Neural progenitor cell (in vitro differentiated cells): ENCODE measurements around the gene CD151. TPM values are rescaled to one million over a fixed set of nuclear protein-coding genes. Genes with fewer than 3 reads are reported as not detected.

ENCODE experiments used
- DNase-seq: peaks from one replicate; pipeline ENCODE4 v3.0.0-alpha.2; 2016; ENCODE audit warnings: low spot score
- H2AFZ ChIP-seq: fragments of 200-600 bp; sonication (generic); replicated peaks from 2 replicates; pipeline ENCODE4 v1.6.1; 2016; ENCODE audit warnings: antibody characterized with exemption
- H3F3A ChIP-seq: fragments of 200-600 bp; sonication (generic); 2 replicates; pipeline ENCODE4 v1.6.1; 2016; ENCODE audit warnings: antibody characterized with exemption, low read depth
- H3K27ac ChIP-seq: fragments of 200-600 bp; sonication (generic); 2 replicates; pipeline ENCODE4 v1.5.1; 2016; ENCODE audit warnings: mild to moderate bottlenecking
- H3K27me3 ChIP-seq: fragments of 200-600 bp; sonication (generic); 2 replicates; pipeline ENCODE4 v1.6.1; 2016; ENCODE audit warnings: mild to moderate bottlenecking, moderate library complexity
- H3K36me3 ChIP-seq: fragments of 200-600 bp; sonication (generic); 2 replicates; pipeline ENCODE4 v1.5.1; 2016
- H3K4me1 ChIP-seq: fragments of 200-600 bp; sonication (generic); 2 replicates; pipeline ENCODE4 v1.6.1; 2016; ENCODE audit warnings: mixed run types
- H3K4me2 ChIP-seq: fragments of 200-600 bp; sonication (generic); 2 replicates; pipeline ENCODE4 v1.6.1; 2016
- H3K4me3 ChIP-seq: fragments of 200-600 bp; sonication (generic); 2 replicates; pipeline ENCODE4 v1.5.1; 2016
- H3K79me2 ChIP-seq: fragments of 200-600 bp; sonication (generic); 2 replicates; pipeline ENCODE4 v1.6.1; 2016; ENCODE audit warnings: low read depth
- H3K9ac ChIP-seq: fragments of 200-600 bp; sonication (generic); 2 replicates; pipeline ENCODE4 v1.6.1; 2016
- H3K9me3 ChIP-seq: fragments of 200-600 bp; sonication (generic); 2 replicates; pipeline ENCODE4 v1.5.1; 2016; ENCODE audit warnings: low read depth
- H4K20me1 ChIP-seq: fragments of 200-600 bp; sonication (generic); 2 replicates; pipeline ENCODE4 v1.6.1; 2016; ENCODE audit warnings: low read depth
- H3K27ac Mint-ChIP-seq: 3 replicates; pipeline ENCODE4 v1.8.0; 2021; ENCODE audit warnings: mixed read lengths
- H3K27me3 Mint-ChIP-seq: 2 replicates; pipeline ENCODE4 v1.8.0; 2022; ENCODE audit warnings: low read depth, mild to moderate bottlenecking, inconsistent platforms, moderate library complexity, mixed read lengths; ENCODE audit not compliant: insufficient read depth
- H3K36me3 Mint-ChIP-seq: 3 replicates; pipeline ENCODE4 v1.8.0; 2021; ENCODE audit warnings: mixed read lengths
- H3K4me1 Mint-ChIP-seq: 3 replicates; pipeline ENCODE4 v1.8.0; 2021; ENCODE audit warnings: mixed read lengths
- H3K4me3 Mint-ChIP-seq: 3 replicates; pipeline ENCODE4 v1.8.0; 2021; ENCODE audit warnings: mild to moderate bottlenecking, moderate library complexity, mixed read lengths
- H3K9me3 Mint-ChIP-seq: 3 replicates; pipeline ENCODE4 v1.8.0; 2020; ENCODE audit warnings: mixed read lengths
- CTCF ChIP-seq: fragments of 200-600 bp; sonication (generic); IDR thresholded peaks from 2 replicates; pipeline ENCODE4 v1.5.1; 2017; ENCODE audit warnings: antibody characterized with exemption, mild to moderate bottlenecking
- EZH2 ChIP-seq: fragments of 200-600 bp; sonication (generic); IDR thresholded peaks from 2 replicates; pipeline ENCODE4 v1.6.1; 2017; ENCODE audit warnings: antibody characterized with exemption, mild to moderate bottlenecking, moderate library complexity
- EZH2phosphoT487 ChIP-seq: fragments of 200-600 bp; sonication (generic); IDR thresholded peaks from 2 replicates; pipeline ENCODE4 v1.6.1; 2017; ENCODE audit warnings: antibody characterized with exemption
- total RNA-seq: library from RNA; depleted of rRNA; stranded (reverse); fragments of >200 nt; gene quantifications from 2 replicates; pipeline ENCODE4 v1.2.3, GENCODE V29; 2015; ENCODE audit warnings: low replicate concordance

Gene CD151
- total RNA-seq, 1 donor from 2014 or later = 37.4 TPM

GRCh38 chr11:862081-862661 is 29.4 kb downstream of the CD151 start:
- no peaks in the 10 kb centered on the region for H3K9me3 Mint-ChIP-seq
- peaks cover 6% of the 10 kb centered on the region for H3F3A ChIP-seq
- no peaks in the 10 kb centered on the region for H3K9me3 ChIP-seq
- peak; percentile 56 for DNase-seq
- H3K4me1 Mint-ChIP-seq = peaks cover 12% of the 10 kb centered on the region
- H3K27me3 ChIP-seq = no peaks in the 10 kb centered on the region
- no peak overlapping the region for H3K4me3 ChIP-seq
- H3K4me1 ChIP-seq = peaks cover 19% of the 10 kb centered on the region
- H3K4me3 Mint-ChIP-seq = no peak overlapping the region
- H3K27me3 Mint-ChIP-seq = peaks cover 2% of the 10 kb centered on the region
- no peaks in the 10 kb centered on the region for H3K36me3 Mint-ChIP-seq
- no peak for TF ChIP-seq CTCF
- TF ChIP-seq EZH2phosphoT487 = no peak
- no peak for TF ChIP-seq EZH2
- H3K27ac ChIP-seq = no peak overlapping the region
- H3K4me2 ChIP-seq = peak overlapping the region; percentile 38
- H3K79me2 ChIP-seq = no peaks in the 10 kb centered on the region
- no peaks in the 10 kb centered on the region for H3K36me3 ChIP-seq
- H3K9ac ChIP-seq = no peak overlapping the region
- H2AFZ ChIP-seq = no peak overlapping the region
- H3K27ac Mint-ChIP-seq = no peak overlapping the region
- peaks cover 24% of the 10 kb centered on the region for H4K20me1 ChIP-seq

GRCh38 chr11:862696-863022 is 29.9 kb downstream of the CD151 start:
- no peak for DNase-seq
- Histone ChIP-seq H3K79me2 (no peaks in the 10 kb centered on the region), H4K20me1 (peaks cover 24% of the 10 kb centered on the region), H3K27me3 (no peaks in the 10 kb centered on the region), H3K9me3 (no peaks in the 10 kb centered on the region), H2AFZ (no peak overlapping the region), H3K36me3 (no peaks in the 10 kb centered on the region), H3K9ac (peak overlapping the region; percentile 18), H3K27ac (peak overlapping the region; percentile 26), H3K4me2 (peak overlapping the region; percentile 30), H3F3A (peaks cover 8% of the 10 kb centered on the region), H3K4me1 (peaks cover 19% of the 10 kb centered on the region), H3K4me3 (no peak overlapping the region)
- no peaks in the 10 kb centered on the region for H3K36me3 Mint-ChIP-seq
- no peak overlapping the region for H3K27ac Mint-ChIP-seq
- no peaks in the 10 kb centered on the region for H3K9me3 Mint-ChIP-seq
- H3K4me3 Mint-ChIP-seq = no peak overlapping the region
- no peak for TF ChIP-seq EZH2phosphoT487
- no peak for TF ChIP-seq CTCF
- peaks cover 2% of the 10 kb centered on the region for H3K27me3 Mint-ChIP-seq
- H3K4me1 Mint-ChIP-seq = peaks cover 12% of the 10 kb centered on the region

GRCh38 chr11:863023-863909 is 30.5 kb downstream of the CD151 start:
- H3K27ac ChIP-seq = peak overlapping the region; percentile 26
- H2AFZ ChIP-seq = no peak overlapping the region
- peaks cover 19% of the 10 kb centered on the region for H3K4me1 ChIP-seq
- H3K4me2 ChIP-seq = peak overlapping the region; percentile 30
- H3K4me3 Mint-ChIP-seq = no peak overlapping the region
- TF ChIP-seq CTCF = no peak
- TF ChIP-seq EZH2phosphoT487 = no peak
- no peak for TF ChIP-seq EZH2
- H3K4me1 Mint-ChIP-seq = peaks cover 12% of the 10 kb centered on the region
- H3K27me3 ChIP-seq = no peaks in the 10 kb centered on the region
- no peaks in the 10 kb centered on the region for H3K36me3 Mint-ChIP-seq
- H3K9ac ChIP-seq = peak overlapping the region; percentile 18
- H3K27me3 Mint-ChIP-seq = peaks cover 2% of the 10 kb centered on the region
- no peaks in the 10 kb centered on the region for H3K36me3 ChIP-seq
- DNase-seq = no peak
- H3K9me3 Mint-ChIP-seq = no peaks in the 10 kb centered on the region
- peaks cover 27% of the 10 kb centered on the region for H4K20me1 ChIP-seq
- H3K27ac Mint-ChIP-seq = peak overlapping the region; percentile 72
- H3K79me2 ChIP-seq = no peaks in the 10 kb centered on the region
- peaks cover 8% of the 10 kb centered on the region for H3F3A ChIP-seq
- H3K9me3 ChIP-seq = no peaks in the 10 kb centered on the region
- H3K4me3 ChIP-seq = no peak overlapping the region
